ENCODE data around the gene GALNT11.

- TF ChIP-seq EZH2 (IDR thresholded peaks at IDR 0.05; ENCODE audit: insufficient read depth, poor library complexity, severe bottlenecking) (no peak), EZH2phosphoT487 (IDR thresholded peaks at IDR 0.05; ENCODE audit: insufficient read depth, low read depth) (no peak)
These were observed 104.2 kb downstream of the GALNT11 start for GRCh38 chr7:152129682-152130081.
